KOPT-K1 (cell line): ENCODE results near the gene AHNAK2.
"Not testable (repeated sequence)": the region's sequence is repeated elsewhere in the genome, so short reads cannot be mapped to it uniquely, and the experiment has no call there.

Experiments used
- H3K27ac ChIP-seq: fragments of 200-600 bp; sonication (generic); 2 replicates; pipeline ENCODE4 v1.5.1; 2016; ENCODE audit warnings: antibody characterized with exemption, mild to moderate bottlenecking, low read depth, low read length; ENCODE audit not compliant: poor library complexity, severe bottlenecking
- H3K36me3 ChIP-seq: fragments of 200-600 bp; sonication (generic); 2 replicates; pipeline ENCODE4 v1.5.1; 2017; ENCODE audit warnings: antibody characterized with exemption, mild to moderate bottlenecking, low read length, moderate library complexity; ENCODE audit not compliant: insufficient read depth
- H3K9me3 ChIP-seq: fragments of 200-600 bp; sonication (generic); 2 replicates; pipeline ENCODE4 v1.5.1; 2017; ENCODE audit warnings: antibody characterized with exemption, low read length, mild to moderate bottlenecking; ENCODE audit not compliant: insufficient read depth, poor library complexity, severe bottlenecking

Gene AHNAK2

DNA sequence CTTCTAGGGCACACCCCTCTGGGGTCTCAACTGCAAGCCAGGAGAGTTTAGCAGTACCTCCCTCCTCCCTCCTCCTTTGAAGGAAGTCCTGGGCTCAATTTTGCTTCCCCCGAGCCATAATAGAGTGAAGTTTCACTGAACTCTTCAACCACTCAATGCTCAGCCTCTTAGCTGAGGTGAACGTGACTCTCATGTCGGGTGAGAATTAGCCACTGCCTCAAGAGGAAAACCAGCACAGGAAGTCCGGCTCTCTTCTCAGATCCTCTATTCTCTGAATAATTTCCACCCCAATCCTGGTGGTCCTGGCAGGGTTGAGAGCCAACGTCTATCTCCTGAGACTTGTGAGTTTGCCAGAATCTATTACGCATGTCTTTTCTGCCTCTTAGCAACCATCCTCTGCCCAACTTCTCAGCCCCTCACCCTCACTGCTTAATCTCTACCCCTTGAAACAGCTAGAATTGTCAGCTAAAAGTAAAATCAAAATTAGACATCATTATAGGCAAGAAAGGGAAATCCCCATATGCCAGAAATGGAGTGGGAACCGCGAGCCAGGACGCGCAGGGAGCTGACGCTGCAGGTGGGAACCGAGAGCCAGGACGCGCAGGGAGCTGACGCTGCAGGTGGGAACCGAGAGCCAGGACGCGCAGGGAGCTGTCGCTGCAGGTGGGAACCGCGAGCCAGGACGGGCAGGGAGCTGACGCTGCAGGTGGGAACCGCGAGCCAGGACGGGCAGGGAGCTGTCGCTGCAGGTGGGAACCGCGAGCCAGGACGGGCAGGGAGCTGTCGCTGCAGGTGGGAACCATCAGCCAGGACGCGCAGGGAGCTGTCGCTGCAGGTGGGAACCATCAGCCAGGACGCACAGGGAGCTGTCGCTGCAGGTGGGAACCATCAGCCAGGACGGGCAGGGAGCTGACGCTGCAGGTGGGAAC is 73.3 kb downstream of the AHNAK2 start:
- H3K9me3 ChIP-seq, result peaks cover 11% of the 10 kb centered on the region
- not testable (repeated sequence) for H3K36me3 ChIP-seq, H3K27ac ChIP-seq

DNA sequence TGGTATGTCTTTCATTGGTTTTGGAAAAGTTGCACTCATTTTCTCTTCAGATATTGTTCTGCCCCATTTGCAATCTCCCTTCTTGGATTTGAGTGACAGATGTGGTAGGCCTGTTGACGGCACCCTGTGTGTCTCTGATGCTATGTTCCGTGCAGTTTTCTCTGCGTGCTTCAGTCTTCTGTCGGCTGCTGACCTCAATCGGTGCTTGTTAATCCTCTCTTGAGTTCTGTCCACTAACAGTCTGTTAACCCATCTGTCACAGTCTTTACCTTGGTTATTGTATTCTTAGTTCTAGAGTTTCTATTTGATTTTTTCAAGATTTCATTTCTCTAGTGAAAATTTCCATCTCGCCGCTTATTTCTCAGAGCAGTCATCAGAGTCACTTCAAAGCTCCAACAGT is 74.2 kb downstream of the AHNAK2 start:
- no peaks in the 10 kb centered on the region for H3K36me3 ChIP-seq
- peaks cover 7% of the 10 kb centered on the region for H3K9me3 ChIP-seq
- no peak overlapping the region for H3K27ac ChIP-seq

DNA sequence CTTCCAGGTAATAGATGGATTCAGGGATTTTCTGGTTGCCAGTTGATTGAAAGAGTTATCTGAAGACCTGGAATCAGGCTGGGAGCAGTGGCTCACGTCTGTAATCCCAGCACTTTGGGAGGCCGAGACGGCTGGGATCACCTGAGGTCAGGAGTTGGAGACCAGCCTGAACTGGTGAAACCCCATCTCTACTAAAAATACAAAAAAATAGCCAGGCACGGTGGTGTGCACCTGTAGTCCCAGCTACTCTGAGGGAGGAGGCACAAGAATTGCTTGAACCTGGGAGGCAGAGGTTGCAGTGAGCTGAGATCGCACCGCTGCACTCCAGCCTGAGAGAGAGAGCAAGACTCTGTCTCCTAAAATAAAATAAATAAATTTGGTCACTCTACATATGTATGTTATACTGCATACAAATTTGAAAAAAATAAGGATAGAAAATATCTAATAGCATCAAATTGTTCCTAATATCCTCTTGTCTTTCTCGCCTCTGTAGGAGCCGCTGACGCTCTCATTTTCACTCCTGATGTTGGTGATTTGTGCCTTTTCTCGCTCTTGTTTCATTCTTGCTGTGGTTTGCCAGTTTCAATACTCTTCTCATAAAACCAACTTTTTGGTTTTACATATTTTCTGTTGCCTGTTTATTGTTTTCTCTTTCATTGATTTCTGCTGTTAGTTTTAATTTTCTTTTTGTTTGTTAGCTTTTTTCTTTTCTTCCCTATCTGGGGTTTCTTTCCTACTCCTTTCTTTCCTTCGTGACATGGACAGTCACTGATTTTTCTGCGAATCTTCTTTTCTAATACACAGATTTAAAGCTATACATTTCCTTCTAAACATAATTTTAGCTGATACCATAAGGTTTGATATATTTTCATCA is 77.3 kb downstream of the AHNAK2 start:
- no peak overlapping the region for H3K27ac ChIP-seq
- no peaks in the 10 kb centered on the region for H3K36me3 ChIP-seq
- H3K9me3 ChIP-seq, result no peaks in the 10 kb centered on the region

DNA sequence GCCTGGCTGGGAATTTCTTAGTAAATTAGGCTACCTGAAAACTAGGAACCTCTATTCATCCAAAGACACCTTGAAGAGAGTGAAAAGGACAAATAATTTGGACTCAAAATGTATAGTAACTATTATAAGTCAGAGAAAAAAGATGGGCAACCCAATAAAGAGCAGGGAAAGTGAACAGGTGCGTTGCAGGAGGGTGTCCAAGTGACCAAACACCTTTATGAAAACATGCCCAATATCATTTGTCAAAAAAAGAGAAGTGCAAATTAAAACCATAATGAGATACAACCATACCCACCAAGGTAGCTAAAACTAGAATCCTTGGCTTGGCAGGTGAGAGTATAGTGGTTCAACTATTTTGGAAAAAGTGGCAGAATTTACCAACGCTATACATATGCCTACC is 78.4 kb downstream of the AHNAK2 start:
- no peak overlapping the region for H3K27ac ChIP-seq
- H3K9me3 ChIP-seq, result no peaks in the 10 kb centered on the region
- H3K36me3 ChIP-seq, result no peaks in the 10 kb centered on the region

DNA sequence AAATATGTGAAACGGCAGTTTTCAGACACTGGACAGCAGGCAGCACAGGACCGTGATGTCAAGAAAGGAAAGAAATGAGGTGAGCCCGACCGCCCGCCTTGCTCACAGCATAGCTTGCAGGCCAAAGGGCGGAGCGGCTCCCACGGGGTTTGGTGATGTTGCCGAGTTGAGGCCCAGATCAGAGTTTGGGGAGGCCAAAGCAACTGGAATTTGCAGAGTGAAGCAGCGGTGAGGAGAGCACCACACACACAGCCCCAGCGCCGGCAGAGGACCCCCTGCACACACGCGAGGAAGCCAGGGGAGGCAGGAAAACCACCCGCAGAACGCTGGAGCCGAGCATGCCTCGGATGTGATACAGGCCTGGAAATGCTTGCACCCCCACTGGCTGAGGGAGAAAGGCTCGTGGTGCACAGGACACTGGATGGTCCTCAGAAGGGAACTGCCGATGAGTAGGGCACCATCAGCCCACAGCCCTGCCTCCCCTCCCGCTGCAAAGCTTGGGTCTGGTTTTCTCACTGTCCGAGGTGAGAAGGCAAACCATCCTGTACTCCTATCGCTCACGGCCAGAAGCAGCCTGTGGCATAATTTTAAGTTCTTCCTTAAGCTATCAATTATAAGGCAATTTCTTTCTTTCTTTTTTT is 79.2 kb downstream of the AHNAK2 start:
- Histone ChIP-seq H3K36me3 (no peaks in the 10 kb centered on the region), H3K9me3 (no peaks in the 10 kb centered on the region), H3K27ac (no peak overlapping the region)

DNA sequence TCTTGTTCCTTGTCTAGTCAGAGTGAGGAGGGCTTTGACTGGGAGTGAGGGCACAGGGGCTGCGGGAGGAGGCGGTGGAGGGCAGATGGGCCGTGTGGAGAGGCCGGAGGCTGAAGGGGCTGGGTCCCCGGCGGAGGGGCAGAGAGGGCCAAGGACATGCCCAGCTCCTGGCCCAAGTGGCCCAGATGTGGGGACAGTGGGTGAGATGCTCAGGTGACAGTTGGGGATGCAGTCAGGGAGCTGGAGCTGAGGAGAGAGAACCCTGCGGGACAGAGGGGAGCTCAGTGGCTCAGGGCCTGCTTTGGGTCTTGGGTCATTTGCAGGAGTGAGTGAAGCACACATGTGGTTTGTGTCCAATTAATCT is 80.0 kb downstream of the AHNAK2 start:
- Histone ChIP-seq H3K36me3 (no peaks in the 10 kb centered on the region), H3K9me3 (no peaks in the 10 kb centered on the region), H3K27ac (no peak overlapping the region)

DNA sequence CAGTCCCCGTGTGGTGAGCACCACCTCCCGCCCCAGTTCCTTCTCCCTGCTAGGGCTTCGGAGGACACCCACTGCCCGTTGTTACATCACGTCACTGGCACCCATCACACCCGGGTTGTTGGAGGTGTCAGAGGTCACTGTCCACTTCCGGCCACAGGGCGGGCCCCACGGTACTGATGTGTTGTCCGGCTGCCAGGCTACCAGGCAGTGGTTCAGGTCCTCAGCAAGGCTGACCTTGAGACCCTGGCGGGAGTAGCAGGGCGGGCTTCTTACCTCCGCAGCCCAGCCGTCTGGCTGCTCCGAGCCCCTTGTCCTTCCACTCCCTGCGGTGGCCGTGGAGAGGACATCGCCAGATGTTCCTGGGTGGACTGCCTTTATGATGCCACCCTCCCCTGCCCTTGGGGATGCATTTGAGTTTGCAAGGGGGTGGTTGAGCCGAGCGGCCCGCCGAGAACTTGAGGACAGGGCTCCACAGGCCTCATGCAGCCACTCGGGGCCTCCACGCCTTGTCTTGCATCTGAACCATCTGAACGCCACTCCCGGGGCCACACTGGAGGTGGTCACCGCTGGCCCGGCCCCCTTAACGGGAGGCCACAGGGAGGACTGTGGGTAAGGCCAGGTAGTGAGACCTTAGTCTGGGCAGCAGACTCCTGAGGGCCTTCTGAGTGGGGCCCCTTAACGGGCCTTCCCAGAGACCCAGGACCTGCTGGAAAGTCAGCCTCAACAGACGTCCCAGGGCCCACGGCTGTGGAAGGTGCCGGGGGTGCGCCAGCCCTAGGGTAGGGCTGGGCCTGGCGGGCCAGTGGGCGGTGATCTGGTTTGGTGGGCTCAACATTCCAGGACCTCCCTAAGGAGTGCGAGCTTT is 80.6 kb downstream of the AHNAK2 start:
- H3K36me3 ChIP-seq, result no peaks in the 10 kb centered on the region
- no peaks in the 10 kb centered on the region for H3K9me3 ChIP-seq
- no peak overlapping the region for H3K27ac ChIP-seq

DNA sequence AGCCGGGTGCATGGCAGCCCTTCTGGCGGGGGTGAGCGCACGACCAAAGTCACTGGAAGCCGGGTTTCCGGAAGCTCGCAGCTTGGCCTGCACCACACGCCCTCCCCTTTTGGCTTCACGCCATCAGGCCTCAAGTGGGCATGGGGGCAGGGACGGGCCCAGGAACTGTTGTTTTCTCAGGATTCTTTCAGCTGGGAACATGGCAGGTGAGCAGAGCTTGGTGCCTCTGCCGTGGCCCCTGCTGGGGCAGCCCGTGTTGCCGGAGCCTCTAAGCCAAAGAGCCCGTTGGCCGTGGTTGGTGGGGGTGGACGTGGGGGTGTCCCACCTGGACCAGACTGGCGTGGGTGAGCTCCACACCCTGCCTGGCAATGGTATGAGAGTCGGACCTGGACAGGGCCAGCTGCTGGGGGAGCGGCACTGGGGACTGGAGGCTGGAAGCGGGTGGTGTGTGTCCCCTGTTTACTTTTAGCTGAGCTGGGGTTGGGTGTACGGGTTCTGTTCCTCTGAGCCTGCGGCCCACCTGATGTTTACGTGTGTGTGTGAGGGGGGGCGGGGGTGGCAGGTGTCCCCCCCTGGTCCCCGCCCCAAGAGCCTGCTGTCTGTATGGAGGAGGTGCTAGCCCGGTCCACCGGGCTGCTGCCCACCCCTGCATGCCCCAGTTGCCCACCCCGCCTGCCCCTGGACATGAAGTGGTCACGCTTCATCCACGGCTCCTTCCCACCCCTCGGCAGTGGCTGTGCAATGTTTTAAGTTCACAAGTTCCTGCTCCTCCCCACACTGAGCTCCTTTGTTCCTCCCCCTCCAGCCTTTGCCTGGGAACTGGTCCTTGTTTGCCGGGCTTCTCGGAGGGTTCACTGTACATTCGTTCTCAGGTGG is 82.2 kb downstream of the AHNAK2 start:
- H3K9me3 ChIP-seq, result no peaks in the 10 kb centered on the region
- H3K27ac ChIP-seq, result no peak overlapping the region
- H3K36me3 ChIP-seq, result no peaks in the 10 kb centered on the region

DNA sequence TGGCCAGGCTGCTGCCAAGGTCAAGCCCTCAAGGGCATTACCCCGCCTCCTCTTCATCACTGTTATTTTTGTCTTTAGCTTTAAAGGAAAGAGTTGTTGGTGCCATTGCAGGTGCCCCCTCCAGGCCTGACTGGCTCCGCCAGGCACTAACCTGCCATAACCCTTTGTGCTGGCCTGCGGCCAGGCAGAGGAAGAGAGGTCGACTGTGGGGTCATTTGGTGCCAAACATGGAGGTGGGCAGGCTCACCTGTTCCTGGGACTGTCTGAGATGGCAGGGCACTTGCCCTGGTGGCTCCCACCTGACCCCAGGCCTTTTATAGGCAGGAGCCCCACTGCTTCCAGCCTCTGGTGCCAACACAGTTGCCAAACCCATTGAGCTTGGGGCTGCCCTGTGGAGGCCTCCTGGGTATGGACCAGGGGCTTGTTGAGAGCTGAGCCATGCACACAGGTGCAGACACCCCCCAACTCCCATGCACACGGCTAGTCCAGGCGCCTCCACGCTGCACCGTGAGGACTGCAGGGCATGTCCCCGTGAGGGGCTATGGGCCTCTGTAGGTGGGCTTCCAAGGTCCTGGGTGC is 82.9 kb downstream of the AHNAK2 start:
- no peaks in the 10 kb centered on the region for H3K36me3 ChIP-seq
- H3K27ac ChIP-seq, result no peak overlapping the region
- H3K9me3 ChIP-seq, result no peaks in the 10 kb centered on the region

DNA sequence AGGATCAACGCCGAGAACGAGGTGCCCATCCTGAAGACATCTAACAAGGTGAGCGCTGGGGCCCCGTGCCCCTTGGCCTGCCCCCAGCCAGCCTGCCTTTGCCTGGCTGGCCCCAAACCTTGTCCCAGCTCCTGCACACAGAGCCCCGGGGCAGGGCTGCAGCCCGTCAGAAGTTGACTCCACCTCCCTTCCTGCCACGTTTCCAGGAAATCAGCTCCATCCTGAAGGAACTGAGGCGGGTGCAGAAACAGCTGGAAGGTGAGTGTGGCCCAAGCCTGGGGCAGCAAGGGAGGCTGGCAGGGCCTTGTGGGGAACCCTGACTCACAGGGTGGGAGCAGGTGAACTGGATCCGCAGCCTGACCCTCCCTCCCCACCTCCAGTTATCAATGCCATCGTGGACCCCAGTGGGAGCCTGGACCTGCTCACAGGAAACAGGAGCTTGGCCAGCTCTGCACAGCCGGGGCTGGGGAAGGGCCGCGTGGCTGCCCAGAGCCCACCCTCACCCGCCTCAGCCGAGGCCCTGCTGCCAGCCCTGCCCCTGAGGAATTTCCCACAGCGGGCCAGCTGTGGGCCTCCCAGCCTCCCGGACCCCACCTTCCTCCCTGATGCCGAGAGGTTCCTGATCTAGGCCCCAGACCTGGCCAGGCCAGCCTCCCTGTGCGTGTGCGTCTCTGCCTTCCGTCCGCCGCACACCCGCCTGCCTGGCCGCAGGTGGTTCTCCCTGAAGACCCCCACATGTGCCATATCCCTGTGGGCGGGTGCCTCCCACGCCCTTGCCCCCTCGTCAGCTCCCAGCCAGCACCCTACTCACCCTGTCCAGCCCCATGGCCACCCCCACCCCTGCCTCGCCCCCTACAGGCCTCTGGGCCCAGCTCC is 83.6 kb downstream of the AHNAK2 start:
- Histone ChIP-seq H3K9me3 (no peaks in the 10 kb centered on the region), H3K36me3 (no peaks in the 10 kb centered on the region), H3K27ac (no peak overlapping the region)

DNA sequence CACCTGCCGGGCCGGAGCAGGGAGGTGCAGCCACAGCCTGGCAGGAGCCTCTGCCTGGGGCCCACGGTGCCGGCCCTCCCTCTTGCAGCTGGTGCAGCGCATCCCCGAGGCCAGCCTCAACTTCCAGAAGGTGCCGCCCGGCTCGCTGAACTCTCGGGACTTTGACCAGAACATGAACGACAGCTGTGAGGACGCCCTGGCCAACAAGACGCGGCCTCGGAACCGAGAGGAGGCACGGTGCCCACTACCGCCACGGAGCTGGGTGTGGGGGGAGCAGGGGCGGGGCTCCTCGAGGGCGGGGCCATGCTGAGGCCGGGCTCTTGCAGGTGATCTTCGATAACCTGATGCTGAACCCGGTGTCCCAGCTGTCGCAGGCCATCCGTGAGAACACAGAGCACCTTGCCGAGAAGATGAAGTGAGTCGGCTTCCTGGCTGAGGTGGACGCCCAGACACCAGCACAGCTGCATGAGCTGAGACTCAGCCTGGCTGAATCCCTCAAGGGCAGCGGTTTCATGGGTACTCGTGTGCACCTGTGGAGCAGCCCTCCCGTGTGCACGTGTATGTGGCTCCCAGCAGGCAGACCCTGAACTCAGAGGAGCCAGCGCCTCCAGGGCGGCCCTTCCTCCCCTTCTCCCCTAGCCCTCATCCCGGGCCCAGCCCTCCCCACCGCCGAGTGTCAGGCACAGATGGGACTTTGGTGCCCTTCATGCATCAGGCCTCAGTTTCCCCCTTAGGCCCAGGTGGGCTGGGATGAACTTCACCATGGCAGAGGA is 84.6 kb downstream of the AHNAK2 start:
- Histone ChIP-seq H3K9me3 (no peaks in the 10 kb centered on the region), H3K27ac (no peak overlapping the region), H3K36me3 (no peaks in the 10 kb centered on the region)
